ENCODE measurements around the gene CACNB4.
"Not testable (repeated sequence)": the region's sequence is repeated elsewhere in the genome, so short reads cannot be mapped to it uniquely, and the experiment has no call there.

Gene CACNB4

DNA sequence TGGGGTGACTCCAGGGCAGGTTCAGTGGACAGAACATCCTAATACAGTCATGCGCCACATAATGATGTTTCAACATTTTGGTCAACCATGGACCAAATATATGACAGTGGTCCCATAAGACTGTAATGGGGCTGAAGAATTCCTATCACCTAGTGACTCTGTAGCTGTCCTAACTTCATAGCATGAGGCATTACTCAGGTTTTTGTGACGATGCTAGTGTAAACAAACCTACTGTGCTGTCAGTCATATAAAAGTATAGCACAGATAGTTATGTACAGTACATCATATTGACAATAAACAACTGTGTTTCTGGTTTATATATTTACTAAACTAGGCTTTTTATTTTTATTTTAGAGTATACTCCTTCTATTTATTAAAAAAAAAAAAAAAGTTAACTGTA, 87.1 kb downstream of the CACNB4 start:
- Mint-ChIP-seq H3K9me3 (no peaks in the 10 kb centered on the region), H3K27me3 (ENCODE audit: low read depth) (peaks cover 7% of the 10 kb centered on the region), H3K27ac (no peak overlapping the region), H3K36me3 (ENCODE audit: low read depth) (no peaks in the 10 kb centered on the region), H3K4me3 (no peak overlapping the region), H3K4me1 (no peaks in the 10 kb centered on the region)
- TF ChIP-seq, protein P1, sequence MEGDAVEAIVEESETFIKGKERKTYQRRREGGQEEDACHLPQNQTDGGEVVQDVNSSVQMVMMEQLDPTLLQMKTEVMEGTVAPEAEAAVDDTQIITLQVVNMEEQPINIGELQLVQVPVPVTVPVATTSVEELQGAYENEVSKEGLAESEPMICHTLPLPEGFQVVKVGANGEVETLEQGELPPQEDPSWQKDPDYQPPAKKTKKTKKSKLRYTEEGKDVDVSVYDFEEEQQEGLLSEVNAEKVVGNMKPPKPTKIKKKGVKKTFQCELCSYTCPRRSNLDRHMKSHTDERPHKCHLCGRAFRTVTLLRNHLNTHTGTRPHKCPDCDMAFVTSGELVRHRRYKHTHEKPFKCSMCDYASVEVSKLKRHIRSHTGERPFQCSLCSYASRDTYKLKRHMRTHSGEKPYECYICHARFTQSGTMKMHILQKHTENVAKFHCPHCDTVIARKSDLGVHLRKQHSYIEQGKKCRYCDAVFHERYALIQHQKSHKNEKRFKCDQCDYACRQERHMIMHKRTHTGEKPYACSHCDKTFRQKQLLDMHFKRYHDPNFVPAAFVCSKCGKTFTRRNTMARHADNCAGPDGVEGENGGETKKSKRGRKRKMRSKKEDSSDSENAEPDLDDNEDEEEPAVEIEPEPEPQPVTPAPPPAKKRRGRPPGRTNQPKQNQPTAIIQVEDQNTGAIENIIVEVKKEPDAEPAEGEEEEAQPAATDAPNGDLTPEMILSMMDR (IDR thresholded peaks at IDR 0.05; ENCODE audit: unreplicated experiment in 3 of 3): no peak

DNA sequence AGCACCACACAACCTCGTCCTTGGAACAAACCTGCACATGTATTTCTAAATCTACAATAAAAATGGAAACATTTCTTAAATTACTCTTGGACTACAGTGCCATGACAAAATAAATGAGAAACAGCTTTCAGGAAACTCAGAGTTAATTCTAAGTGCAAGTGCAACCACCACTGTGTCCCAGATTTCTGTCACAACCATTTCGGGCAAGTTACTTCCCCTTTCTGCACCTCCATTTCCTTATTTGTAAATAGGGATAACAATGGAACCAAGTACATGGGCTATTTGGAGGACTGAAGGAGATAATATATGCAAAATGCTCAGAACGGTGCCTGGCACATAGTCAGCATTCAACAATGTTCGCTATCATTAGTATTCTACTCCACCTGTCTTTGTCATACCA, 93.2 kb downstream of the CACNB4 start:
- Mint-ChIP-seq H3K36me3 (ENCODE audit: low read depth) (no peaks in the 10 kb centered on the region), H3K27me3 (ENCODE audit: low read depth) (peaks cover 1% of the 10 kb centered on the region), H3K4me3 (no peak overlapping the region), H3K9me3 (no peaks in the 10 kb centered on the region), H3K4me1 (peaks cover 13% of the 10 kb centered on the region), H3K27ac (no peak overlapping the region)
- TF ChIP-seq, protein P1 (IDR thresholded peaks at IDR 0.05; ENCODE audit: unreplicated experiment in 3 of 3): no peak

DNA sequence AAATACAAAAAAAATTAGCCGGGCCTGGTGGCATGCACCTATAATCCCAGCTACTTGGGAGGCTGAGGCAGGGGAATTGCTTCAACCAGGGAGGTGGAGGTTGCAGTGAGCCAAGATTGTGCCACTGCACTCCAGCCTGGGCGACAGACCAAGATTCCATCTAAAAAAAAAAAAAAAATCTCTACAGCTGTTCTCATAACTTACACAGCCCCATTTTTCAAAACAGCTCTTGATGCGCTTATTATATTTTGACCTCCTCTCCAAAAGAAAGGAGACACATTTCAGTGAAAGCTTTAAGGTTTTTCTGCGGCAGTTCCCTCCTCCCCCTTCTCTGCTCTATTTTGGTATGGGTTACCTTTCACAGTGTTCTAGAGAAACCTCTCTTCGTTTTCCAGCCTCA, 95.6 kb downstream of the CACNB4 start:
- not testable (repeated sequence) for H3K27ac Mint-ChIP-seq; H3K36me3 Mint-ChIP-seq (ENCODE audit: low read depth); H3K27me3 Mint-ChIP-seq (ENCODE audit: low read depth); H3K9me3 Mint-ChIP-seq; H3K4me3 Mint-ChIP-seq
- peaks cover 13% of the 10 kb centered on the region for H3K4me1 Mint-ChIP-seq

- H3K4me1 Mint-ChIP-seq: peaks cover 6% of the 10 kb centered on the region
- H3K4me3 Mint-ChIP-seq: no peak overlapping the region
- no peaks in the 10 kb centered on the region for H3K36me3 Mint-ChIP-seq (ENCODE audit: low read depth)
- no peaks in the 10 kb centered on the region for H3K9me3 Mint-ChIP-seq
- H3K27me3 Mint-ChIP-seq (ENCODE audit: low read depth): peaks cover 7% of the 10 kb centered on the region
- H3K27ac Mint-ChIP-seq: no peak overlapping the region
- TF ChIP-seq, protein P1 (IDR thresholded peaks at IDR 0.05; ENCODE audit: unreplicated experiment in 3 of 3): peak; percentile 45 to 55 (median 53)
These were observed 99.8 kb downstream of the CACNB4 start for GRCh38 chr2:151999053-151999452.

DNA sequence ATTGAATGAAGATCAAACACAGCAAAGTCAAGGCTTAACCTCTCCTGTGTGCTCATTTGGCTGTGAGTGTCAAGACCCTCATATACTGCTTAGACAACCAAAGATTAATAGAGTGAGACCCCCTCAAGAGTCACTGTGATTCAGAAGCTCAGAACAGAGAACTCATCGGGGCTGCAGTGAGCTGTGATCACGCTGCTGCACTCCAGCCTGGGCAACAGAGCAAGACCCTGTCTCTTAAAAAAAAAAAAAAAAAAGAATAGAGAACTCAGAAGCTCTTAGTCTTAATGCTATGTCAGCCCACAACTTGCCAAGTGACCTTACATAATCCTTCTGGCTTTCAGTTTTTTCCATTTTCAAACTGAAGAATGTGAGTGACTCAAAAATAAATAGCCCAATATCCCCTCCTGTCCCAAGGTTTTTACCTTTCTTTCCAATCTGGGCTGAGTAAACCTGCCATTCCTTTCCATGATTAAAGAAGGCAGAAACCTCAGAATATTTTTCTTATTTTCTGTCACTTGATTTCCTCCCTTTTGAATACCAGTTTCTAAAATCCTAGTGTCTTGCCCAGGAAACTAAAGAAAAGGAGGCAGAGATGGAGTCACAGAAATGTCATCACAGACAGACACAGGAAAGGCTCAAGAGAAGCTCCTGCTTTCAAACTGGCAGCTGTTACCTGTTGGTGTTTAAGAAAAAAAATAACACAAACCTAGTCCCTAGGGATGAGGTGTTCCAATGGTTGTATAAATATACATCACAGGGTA, 102.4 kb downstream of the CACNB4 start:
- peaks cover 7% of the 10 kb centered on the region for H3K27me3 Mint-ChIP-seq (ENCODE audit: low read depth)
- H3K9me3 Mint-ChIP-seq: no peaks in the 10 kb centered on the region
- H3K27ac Mint-ChIP-seq: peak overlapping the region in 1 of 3 experiments; percentile 22
- no peak overlapping the region for H3K4me3 Mint-ChIP-seq
- peaks cover 8% of the 10 kb centered on the region for H3K4me1 Mint-ChIP-seq
- TF ChIP-seq, protein P1 (IDR thresholded peaks at IDR 0.05; ENCODE audit: unreplicated experiment in 3 of 3): no peak
- no peaks in the 10 kb centered on the region for H3K36me3 Mint-ChIP-seq (ENCODE audit: low read depth)

DNA sequence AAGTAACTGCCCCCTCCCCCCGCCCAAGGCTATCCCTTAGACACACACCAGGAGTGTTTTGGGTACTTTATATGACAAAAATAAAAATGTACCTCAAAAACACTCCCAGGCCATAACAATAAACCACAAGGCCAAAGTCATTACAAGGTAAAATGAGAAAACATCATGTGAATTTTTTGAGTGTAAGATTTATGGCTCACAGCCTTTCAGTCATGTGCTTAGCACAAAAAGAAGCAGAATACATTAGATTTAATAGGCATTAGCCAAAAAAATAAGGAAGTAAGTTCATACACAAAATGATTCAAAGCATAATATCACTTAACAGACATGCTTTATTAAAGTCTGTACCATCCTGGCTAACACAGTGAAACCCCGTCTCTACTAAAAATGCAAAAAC, 103.7 kb downstream of the CACNB4 start:
- no peaks in the 10 kb centered on the region for H3K36me3 Mint-ChIP-seq (ENCODE audit: low read depth)
- TF ChIP-seq, protein P1 (IDR thresholded peaks at IDR 0.05; ENCODE audit: unreplicated experiment in 3 of 3): no peak
- no peaks in the 10 kb centered on the region for H3K9me3 Mint-ChIP-seq
- H3K4me3 Mint-ChIP-seq: no peak overlapping the region
- peaks cover 7% of the 10 kb centered on the region for H3K27me3 Mint-ChIP-seq (ENCODE audit: low read depth)
- no peak overlapping the region for H3K27ac Mint-ChIP-seq
- peaks cover 8% of the 10 kb centered on the region for H3K4me1 Mint-ChIP-seq

DNA sequence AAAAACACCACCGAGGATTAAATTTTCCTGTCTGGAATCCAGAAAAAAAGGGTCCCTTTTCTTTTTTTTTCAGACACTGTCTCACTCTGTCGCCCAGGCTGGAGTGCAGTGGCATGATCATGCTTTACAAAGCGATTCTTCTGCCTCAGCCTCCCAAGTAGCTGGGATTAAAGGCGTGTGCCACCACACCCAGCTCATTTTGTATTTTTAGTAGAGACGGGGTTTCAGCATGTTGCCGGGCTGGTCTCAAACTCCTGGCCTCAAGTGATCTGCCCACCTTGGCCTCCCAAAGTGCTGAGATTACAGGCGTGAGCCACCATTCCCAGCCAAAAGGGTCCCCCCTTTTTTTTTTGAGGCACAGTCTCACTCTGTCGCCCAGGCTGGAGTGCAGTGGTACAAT, 104.7 kb downstream of the CACNB4 start:
- H3K27ac Mint-ChIP-seq; H3K4me3 Mint-ChIP-seq; H3K4me1 Mint-ChIP-seq; H3K27me3 Mint-ChIP-seq (ENCODE audit: low read depth); H3K9me3 Mint-ChIP-seq; H3K36me3 Mint-ChIP-seq (ENCODE audit: low read depth): not testable (repeated sequence)
